ENCODE measurements around the gene MYO1D. TPM values are rescaled to one million over a fixed set of nuclear protein-coding genes. Genes with fewer than 3 reads are reported as not detected.

Gene MYO1D
- total RNA-seq, 1 donor from 2014 or later, result 76.4 TPM

Other genes with a start within 250 kb of the MYO1D start
- gene TMEM98, start 51.0 kb upstream of the MYO1D start, total RNA-seq, result 114 and 210 TPM in 2 replicates
- not detected in 2 replicates for gene SPACA3, start 114.7 kb upstream of the MYO1D start, total RNA-seq